C1 segment of cervical spinal cord (tissue), 14 donors: ENCODE results near the gene OXTR.

Experiments
- DNase-seq, 14 donors: peaks; one replicate each; lab custom pipeline; 2025; lab: John Stamatoyannopoulos, UW

The OXTR gene

DNA sequence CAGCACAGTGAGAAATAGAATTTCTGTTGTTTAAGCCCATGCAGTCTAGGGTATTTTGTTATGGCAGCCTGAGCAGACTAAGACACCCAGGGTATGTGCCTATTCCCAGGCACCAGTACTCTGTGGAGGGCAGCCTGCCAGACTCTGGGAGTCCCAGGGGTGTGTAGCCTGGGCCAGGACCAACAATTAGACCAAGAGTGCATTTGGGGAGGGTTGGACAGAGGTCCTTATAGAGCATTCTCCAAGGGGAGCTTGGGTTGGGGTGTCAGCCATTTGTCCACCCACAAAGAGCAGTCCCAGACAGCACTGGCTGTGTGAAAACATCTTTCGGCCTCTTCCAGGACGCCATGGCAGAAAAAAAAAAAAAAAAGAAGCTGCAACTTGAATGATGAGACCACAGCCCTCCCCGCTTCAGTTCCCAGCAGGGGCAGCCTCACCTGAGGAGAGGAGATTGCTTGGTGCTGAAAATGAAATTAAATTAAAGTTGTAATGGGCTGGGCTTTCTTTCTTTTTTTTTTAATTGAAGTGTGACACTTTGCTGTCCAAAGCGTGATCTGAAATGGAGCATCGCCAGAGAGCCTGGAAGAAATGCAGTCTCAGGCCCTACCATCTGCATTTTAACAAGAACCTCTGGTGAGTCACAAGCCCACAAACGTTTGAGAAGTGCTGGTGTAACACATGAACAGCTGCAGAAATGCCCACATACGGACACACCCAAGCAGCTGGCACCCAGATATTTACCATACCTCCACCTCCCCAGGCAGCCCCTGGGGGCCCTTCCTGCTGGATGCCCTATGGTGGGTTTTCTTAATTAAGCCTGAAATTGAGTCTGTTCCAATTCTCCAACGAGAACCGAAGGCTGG is 57.1 kb downstream of the OXTR start:
- no peak for DNase-seq

DNA sequence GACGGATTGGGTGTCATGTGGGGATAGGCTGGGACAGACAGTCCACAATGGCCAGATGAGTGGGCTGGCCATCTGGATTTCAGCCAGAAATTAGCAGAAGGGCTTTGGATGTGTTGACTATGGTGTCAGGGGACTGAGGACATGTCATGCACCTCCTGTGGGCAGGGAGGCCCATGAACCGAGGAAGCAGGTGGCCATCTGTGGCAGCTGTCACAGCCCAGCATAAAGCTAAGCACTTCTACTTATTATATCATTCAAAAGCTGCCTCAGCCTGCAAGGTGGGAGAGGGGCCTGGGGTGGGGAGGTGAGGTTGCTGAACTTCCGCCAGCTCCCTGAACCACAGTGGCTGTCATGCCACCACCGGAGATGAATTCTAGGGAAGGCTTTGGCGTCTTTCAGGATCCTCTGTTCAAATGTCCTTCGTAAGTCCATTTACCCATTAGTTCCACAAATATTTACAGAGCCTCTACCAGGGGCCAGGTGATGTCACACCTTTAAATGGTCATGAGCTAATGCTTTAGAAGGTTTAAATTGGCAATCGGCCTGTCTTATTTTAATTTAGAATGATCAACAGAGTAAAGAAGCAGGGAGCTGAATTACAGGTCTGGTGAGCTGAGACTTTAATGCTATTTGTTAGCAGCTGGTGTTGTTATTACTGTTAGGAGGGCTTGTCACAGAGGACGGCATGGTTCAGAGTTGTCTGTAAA is 59.5 kb downstream of the OXTR start:
- no peak for DNase-seq

DNA sequence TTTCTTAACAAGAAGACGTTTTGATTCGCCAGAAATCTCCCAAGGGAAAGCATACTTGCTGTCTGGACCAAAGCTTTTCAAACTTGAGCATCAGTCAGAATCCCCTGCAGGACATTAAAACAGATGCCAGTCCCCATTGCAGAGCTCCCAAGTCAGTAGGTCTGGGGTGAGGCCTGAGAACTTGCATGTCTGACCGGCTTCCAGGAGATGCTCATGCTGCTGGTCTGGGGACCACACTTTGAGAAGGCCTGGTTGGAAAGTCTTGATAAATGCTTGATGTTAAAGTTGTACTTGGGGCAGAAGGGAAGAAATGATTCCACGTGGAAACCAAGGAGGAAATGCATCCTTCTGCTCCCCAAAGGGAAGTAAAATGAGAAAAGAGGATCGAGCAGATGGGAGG is 60.1 kb downstream of the OXTR start:
- DNase-seq = no peak

DNA sequence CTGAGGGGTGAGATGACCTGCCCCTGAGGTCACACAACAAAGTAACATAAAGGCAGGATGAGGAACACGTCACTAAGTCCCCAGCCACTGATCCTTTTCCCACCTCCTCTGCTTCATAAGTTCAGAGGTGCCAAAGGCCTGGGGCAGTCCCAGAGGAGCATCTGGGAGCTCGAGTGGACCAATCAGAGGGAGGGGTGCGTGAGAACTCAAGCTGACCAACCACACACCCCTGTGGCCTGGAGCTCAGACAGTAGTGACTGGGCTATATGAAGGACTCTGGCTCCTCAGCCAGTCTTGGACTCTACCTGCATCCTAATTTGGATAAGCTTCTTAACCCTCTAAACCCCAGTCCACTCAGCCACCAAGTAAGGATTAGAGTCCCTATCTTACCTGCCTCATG is 63.8 kb downstream of the OXTR start:
- no peak for DNase-seq

DNA sequence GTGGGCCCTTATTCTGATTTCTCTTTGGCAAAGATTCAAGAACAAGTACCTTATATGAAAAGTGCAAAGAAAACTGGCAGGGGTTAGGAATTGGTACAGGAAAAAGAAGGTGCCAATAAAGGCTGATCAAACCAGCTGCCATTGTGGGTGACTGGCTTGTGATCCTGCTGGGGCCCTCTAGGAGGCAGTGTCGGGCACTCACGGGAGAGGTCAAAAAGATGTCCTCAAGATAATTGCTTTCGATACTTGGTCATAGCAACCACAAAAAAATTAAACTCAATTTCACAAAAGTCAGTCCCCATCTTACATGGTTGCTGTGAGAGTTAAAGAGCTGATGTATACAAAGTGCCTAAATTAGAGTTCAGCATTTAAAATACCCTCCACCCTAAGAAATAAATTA is 66.9 kb downstream of the OXTR start:
- no peak for DNase-seq
